HG03342 (cell line): ENCODE data around the gene MTF1.
A peak's percentile ranks its signal among the peaks of the same experiment; 100 is the strongest.

Source experiments
- ATAC-seq: cut with Tn5 transposase; IDR thresholded peaks from one replicate; pipeline ENCODE4 v1.9.1; 2021; ENCODE audit warnings: mild to moderate bottlenecking, moderate library complexity; ENCODE audit not compliant: unreplicated experiment

Gene MTF1

GRCh38 chr1:37836788-37837187 is 22.6 kb downstream of the MTF1 start:
- ATAC-seq: no peak

GRCh38 chr1:37831809-37832208 is 27.6 kb downstream of the MTF1 start:
- ATAC-seq: no peak

GRCh38 chr1:37831109-37831508 is 28.3 kb downstream of the MTF1 start:
- no peak for ATAC-seq

DNA sequence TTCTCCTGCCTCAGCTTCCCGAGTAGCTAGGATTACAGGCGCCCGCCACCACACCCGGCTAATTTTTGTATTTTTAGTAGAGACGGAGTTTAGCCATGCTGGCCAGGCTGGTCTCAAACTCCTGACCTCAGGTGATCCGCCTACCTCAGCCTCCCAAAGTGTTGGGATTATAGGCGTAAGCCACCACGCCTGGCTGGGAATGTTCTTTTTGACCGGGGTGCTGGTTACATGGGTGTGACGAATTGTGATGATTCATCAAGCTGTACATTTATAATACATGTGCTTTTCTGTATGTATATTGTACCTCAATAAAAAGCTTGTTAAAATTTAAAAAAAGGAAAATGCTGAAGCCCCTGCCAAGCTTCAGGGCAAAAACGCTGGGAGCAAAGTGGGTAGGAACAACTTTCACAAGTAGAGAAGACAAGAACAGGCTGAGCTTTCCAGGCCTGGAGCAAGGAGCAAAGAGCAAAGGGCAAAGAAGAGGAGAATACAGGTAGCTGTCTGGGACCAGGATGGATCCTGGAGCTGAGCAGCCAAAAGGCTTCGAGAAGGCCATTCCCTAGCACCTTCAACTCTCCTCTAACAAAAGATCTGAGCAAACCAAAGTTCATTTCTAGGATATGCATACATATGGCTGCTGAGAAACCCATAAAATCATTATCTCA is 30.9 kb downstream of the MTF1 start:
- no peak for ATAC-seq

GRCh38 chr1:37825506-37825905 is 33.9 kb downstream of the MTF1 start:
- no peak for ATAC-seq

- no peak for ATAC-seq
Measured at GRCh38 chr1:37824001-37824400, 35.4 kb downstream of the MTF1 start.

GRCh38 chr1:37822906-37823815 is 36.2 kb downstream of the MTF1 start:
- ATAC-seq: no peak

DNA sequence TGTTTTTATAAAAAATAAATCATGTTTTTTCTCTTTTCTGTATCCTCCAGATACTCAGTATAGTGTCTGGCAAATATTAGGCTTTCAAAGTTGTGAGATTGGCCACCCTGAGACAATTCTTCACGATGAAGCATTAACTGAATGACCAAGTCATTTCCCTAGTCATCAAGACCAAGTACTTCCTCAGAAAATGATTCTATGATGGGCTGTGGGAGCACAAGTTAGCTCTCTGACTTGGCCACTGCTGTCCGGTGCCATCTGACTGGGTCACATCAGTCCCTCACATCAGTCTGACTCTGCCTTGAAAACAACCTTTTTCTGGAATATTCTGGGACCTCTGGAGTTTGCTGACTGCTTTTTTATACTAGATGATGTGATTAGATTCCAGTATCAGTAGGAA is 37.9 kb downstream of the MTF1 start:
- ATAC-seq: no peak

GRCh38 chr1:37817481-37817880 is 41.9 kb downstream of the MTF1 start:
- ATAC-seq: no peak

DNA sequence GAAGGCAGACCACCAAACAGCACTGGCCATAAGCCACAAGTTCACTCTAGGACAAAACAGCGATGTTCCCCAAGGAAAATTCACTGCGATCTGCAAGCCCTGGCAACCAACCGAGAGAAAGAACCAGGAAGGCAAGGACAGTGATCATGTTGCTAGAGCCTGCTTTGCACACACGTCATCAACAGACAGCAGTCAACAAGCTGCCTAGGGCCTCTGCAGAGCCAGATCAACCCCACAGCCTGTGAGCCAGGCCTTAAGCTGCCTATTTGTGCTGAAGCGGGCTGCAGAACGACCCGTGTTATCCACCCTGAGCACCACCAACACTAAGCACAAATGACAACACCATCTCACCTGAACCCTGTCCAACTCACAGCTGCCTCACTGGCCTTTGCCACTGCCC is 45.1 kb downstream of the MTF1 start:
- no peak for ATAC-seq

- no peak for ATAC-seq
Measured at GRCh38 chr1:37813529-37814145, 45.8 kb downstream of the MTF1 start.

- no peak for ATAC-seq
Measured at GRCh38 chr1:37811027-37811655, 48.3 kb downstream of the MTF1 start.

GRCh38 chr1:37809942-37810341 is 49.5 kb downstream of the MTF1 start:
- ATAC-seq: no peak

GRCh38 chr1:37808369-37809319 is 50.7 kb downstream of the MTF1 start:
- ATAC-seq: peak; percentile 17

GRCh38 chr1:37807555-37808368 is 51.6 kb downstream of the MTF1 start, which contains the start of the genes C1orf122 and YRDC:
Gene C1orf122 (plus strand): TSS chr1:37807790. CDS start chr1:37808405, 615 bp downstream.
Gene YRDC (minus strand): TSS chr1:37808208. CDS start chr1:37808180, 28 bp downstream.
- ATAC-seq: peak; percentile 86

DNA sequence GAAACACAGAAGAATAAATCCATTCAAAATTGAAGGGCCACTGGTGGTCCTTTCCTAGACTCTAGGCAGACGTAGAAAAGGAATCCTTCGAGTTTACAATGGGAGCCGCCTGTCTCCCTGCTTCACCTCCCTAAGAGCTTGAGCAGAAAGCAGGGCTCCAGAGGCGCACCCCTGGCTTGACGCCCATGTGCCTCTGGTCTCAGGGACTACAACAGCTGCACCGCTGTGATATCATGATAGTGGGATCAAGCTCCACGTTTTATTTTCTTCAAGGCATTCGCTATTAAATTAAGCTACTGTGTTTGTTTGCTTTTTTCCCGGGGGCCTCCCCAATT is 52.2 kb downstream of the MTF1 start:
- no peak for ATAC-seq

DNA sequence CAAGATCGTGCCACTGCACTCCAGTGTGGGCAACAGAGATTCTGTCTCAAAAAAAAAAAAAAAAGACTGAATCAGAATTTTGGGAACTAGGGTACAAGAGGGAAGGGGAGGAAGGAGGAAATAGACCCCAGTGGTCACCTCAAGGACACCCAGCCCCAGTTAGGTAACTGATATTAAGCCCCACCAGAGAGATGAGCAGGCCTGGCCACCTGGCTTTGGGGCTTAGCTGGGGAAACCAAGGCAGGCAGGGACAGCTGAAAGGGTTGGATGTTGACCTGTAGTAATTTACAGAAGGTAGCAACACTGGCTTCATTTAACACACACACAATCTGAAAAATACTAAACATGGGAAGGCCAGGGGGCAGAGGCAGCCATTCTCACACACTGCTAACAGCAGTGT is 57.0 kb downstream of the MTF1 start:
- no peak for ATAC-seq

DNA sequence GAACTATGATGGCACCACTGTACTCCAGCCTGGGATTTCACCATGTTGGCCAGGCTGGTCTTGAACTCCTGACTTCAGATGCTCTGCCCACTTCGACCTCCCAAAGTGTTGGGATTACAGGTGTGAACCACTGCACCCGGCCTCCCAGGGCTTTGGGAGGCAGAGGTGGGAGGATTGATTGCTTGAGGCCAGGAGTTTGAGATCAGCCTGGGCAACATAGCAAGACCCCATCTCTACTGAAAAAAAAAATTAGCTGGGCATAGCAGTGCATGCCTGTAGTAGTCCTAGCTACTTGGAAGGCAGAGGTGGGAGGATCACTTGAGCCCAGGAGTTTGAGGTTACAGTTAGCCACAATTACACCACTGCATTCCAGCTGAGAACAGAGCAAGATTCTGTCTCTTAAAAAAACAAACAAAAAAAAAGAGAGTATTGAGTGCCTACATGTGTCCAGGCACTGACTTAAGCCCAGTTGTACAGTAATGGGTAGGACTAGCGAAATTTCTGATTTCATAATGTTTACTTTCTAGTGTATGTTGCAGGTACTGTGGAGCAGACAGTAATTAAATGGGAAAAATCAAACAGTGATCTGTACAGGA is 61.5 kb downstream of the MTF1 start:
- no peak for ATAC-seq
